Measurements from ENCODE around the gene ZNF638.

ZNF638 gene, protein sequence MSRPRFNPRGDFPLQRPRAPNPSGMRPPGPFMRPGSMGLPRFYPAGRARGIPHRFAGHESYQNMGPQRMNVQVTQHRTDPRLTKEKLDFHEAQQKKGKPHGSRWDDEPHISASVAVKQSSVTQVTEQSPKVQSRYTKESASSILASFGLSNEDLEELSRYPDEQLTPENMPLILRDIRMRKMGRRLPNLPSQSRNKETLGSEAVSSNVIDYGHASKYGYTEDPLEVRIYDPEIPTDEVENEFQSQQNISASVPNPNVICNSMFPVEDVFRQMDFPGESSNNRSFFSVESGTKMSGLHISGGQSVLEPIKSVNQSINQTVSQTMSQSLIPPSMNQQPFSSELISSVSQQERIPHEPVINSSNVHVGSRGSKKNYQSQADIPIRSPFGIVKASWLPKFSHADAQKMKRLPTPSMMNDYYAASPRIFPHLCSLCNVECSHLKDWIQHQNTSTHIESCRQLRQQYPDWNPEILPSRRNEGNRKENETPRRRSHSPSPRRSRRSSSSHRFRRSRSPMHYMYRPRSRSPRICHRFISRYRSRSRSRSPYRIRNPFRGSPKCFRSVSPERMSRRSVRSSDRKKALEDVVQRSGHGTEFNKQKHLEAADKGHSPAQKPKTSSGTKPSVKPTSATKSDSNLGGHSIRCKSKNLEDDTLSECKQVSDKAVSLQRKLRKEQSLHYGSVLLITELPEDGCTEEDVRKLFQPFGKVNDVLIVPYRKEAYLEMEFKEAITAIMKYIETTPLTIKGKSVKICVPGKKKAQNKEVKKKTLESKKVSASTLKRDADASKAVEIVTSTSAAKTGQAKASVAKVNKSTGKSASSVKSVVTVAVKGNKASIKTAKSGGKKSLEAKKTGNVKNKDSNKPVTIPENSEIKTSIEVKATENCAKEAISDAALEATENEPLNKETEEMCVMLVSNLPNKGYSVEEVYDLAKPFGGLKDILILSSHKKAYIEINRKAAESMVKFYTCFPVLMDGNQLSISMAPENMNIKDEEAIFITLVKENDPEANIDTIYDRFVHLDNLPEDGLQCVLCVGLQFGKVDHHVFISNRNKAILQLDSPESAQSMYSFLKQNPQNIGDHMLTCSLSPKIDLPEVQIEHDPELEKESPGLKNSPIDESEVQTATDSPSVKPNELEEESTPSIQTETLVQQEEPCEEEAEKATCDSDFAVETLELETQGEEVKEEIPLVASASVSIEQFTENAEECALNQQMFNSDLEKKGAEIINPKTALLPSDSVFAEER (N-terminal part only)

GRCh38 chr2:71331581-71332434, at the start of gene ZNF638:
Gene ZNF638, plus strand, starts transcription at chr2:71331782. Its CDS starts 17,173 bp downstream, at chr2:71348955.
- peaks cover 13% of the 10 kb centered on the region; the same call in 1 of the 2 replicates for H3K36me3 ChIP-seq (ENCODE audit: insufficient read depth, low read depth, low read length)
- peak within 1 kb of the TSS; percentile 97 for H3K27ac ChIP-seq (ENCODE audit: low read length)
- peak within 1 kb of the TSS; percentile 96 for H3K4me3 ChIP-seq (ENCODE audit: low read length)
- no peaks in the 10 kb centered on the region for H3K27me3 ChIP-seq (ENCODE audit: insufficient read depth, low read length)
- H3K9ac ChIP-seq (ENCODE audit: low read depth, low read length): peak within 1 kb of the TSS; percentile 99
- peaks cover 17% of the 10 kb centered on the region; the same call in 1 of the 2 replicates for H3K4me1 ChIP-seq (ENCODE audit: insufficient read depth, low read length)
- no peaks in the 10 kb centered on the region for H3K9me3 ChIP-seq (ENCODE audit: insufficient read depth, low read depth, low read length)

GRCh38 chr2:71281950-71282349, 49.6 kb upstream of the ZNF638 start:
- Histone ChIP-seq H3K4me1 (ENCODE audit: insufficient read depth, low read length) (peaks cover 14% of the 10 kb centered on the region; the same call in 1 of the 2 replicates), H3K27me3 (ENCODE audit: insufficient read depth, low read length) (peaks cover 22% of the 10 kb centered on the region), H3K4me3 (ENCODE audit: low read length) (no peak overlapping the region), H3K36me3 (ENCODE audit: insufficient read depth, low read depth, low read length) (no peaks in the 10 kb centered on the region), H3K27ac (ENCODE audit: low read length) (no peak overlapping the region), H3K9ac (ENCODE audit: low read depth, low read length) (no peak overlapping the region), H3K9me3 (ENCODE audit: insufficient read depth, low read depth, low read length) (no peaks in the 10 kb centered on the region)

- H3K27ac ChIP-seq (ENCODE audit: low read length): no peak overlapping the region
- H3K4me3 ChIP-seq (ENCODE audit: low read length): no peak overlapping the region
Measured at GRCh38 chr2:71282493-71282892, 49.1 kb upstream of the ZNF638 start.

GRCh38 chr2:71283131-71283530, 48.5 kb upstream of the ZNF638 start:
- Histone ChIP-seq H3K27me3 (ENCODE audit: insufficient read depth, low read length) (peaks cover 10% of the 10 kb centered on the region), H3K9me3 (ENCODE audit: insufficient read depth, low read depth, low read length) (no peaks in the 10 kb centered on the region), H3K4me3 (ENCODE audit: low read length) (no peak overlapping the region), H3K27ac (ENCODE audit: low read length) (no peak overlapping the region), H3K36me3 (ENCODE audit: insufficient read depth, low read depth, low read length) (no peaks in the 10 kb centered on the region), H3K4me1 (ENCODE audit: insufficient read depth, low read length) (peaks cover 11% of the 10 kb centered on the region; the same call in 1 of the 2 replicates), H3K9ac (ENCODE audit: low read depth, low read length) (no peak overlapping the region)

More at GRCh38 chr2:71282493-71282892, 49.1 kb upstream of the ZNF638 start:
- H3K9ac ChIP-seq (ENCODE audit: low read depth, low read length): no peak overlapping the region
- H3K27me3 ChIP-seq (ENCODE audit: insufficient read depth, low read length): peaks cover 17% of the 10 kb centered on the region
- H3K9me3 ChIP-seq (ENCODE audit: insufficient read depth, low read depth, low read length): no peaks in the 10 kb centered on the region
- H3K4me1 ChIP-seq (ENCODE audit: insufficient read depth, low read length): peaks cover 14% of the 10 kb centered on the region; the same call in 1 of the 2 replicates
- H3K36me3 ChIP-seq (ENCODE audit: insufficient read depth, low read depth, low read length): no peaks in the 10 kb centered on the region

DNA sequence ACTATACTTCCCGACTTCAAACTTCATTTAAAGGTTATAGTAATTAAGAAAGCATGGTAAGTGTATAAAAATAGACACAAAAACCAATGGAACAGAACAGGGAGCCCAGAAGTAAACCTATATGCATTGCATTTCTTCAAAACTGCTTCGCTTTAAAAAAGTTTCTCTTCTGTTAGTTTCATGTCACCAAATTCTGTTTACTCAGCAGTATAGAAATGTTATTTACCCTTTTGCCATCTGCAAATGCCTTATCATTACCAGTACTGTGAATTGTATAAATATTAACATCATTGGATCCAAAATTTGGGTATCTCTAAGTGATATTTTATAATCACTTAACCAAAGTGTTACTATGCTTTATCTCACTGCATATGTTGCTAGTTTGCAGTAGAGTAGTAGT, 45.9 kb upstream of the ZNF638 start:
- H3K27ac ChIP-seq (ENCODE audit: low read length): no peak overlapping the region
- no peaks in the 10 kb centered on the region for H3K9me3 ChIP-seq (ENCODE audit: insufficient read depth, low read depth, low read length)
- H3K36me3 ChIP-seq (ENCODE audit: insufficient read depth, low read depth, low read length): no peaks in the 10 kb centered on the region
- no peak overlapping the region for H3K9ac ChIP-seq (ENCODE audit: low read depth, low read length)
- H3K4me1 ChIP-seq (ENCODE audit: insufficient read depth, low read length): no peaks in the 10 kb centered on the region; the same call in 1 of the 2 replicates
- no peak overlapping the region for H3K4me3 ChIP-seq (ENCODE audit: low read length)
- H3K27me3 ChIP-seq (ENCODE audit: insufficient read depth, low read length): no peaks in the 10 kb centered on the region; the same call in 1 of the 2 replicates

- H3K4me3 ChIP-seq (ENCODE audit: low read length): no peak overlapping the region
- H3K27me3 ChIP-seq (ENCODE audit: insufficient read depth, low read length): no peaks in the 10 kb centered on the region
- H3K9me3 ChIP-seq (ENCODE audit: insufficient read depth, low read depth, low read length): no peaks in the 10 kb centered on the region
- no peak overlapping the region for H3K27ac ChIP-seq (ENCODE audit: low read length)
- no peak overlapping the region for H3K9ac ChIP-seq (ENCODE audit: low read depth, low read length)
- H3K36me3 ChIP-seq (ENCODE audit: insufficient read depth, low read depth, low read length): no peaks in the 10 kb centered on the region
- H3K4me1 ChIP-seq (ENCODE audit: insufficient read depth, low read length): no peaks in the 10 kb centered on the region
Measured at GRCh38 chr2:71291398-71291797, 40.2 kb upstream of the ZNF638 start.

DNA sequence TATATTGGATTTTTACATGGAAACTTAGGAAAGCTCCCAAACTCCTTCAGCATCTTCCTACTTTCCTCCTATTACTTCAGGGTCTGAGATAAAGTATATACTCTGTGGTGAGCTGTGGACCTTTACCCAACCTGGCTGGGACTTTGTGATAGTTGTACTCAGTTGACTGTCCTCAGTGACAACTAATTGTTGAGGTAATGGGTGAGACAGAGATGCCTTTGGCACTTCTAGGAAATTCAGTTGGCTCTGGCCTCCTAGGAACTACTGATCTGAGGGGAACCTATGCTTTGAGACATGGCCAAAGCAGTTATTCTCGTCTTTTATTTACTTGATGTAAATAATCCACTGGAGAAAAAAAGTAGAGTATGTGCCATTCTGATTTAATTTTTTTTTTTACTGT, 39.4 kb upstream of the ZNF638 start:
- Histone ChIP-seq H3K9me3 (ENCODE audit: insufficient read depth, low read depth, low read length) (no peaks in the 10 kb centered on the region), H3K4me1 (ENCODE audit: insufficient read depth, low read length) (no peaks in the 10 kb centered on the region), H3K9ac (ENCODE audit: low read depth, low read length) (no peak overlapping the region), H3K27ac (ENCODE audit: low read length) (no peak overlapping the region), H3K36me3 (ENCODE audit: insufficient read depth, low read depth, low read length) (no peaks in the 10 kb centered on the region), H3K4me3 (ENCODE audit: low read length) (no peak overlapping the region), H3K27me3 (ENCODE audit: insufficient read depth, low read length) (no peaks in the 10 kb centered on the region)

DNA sequence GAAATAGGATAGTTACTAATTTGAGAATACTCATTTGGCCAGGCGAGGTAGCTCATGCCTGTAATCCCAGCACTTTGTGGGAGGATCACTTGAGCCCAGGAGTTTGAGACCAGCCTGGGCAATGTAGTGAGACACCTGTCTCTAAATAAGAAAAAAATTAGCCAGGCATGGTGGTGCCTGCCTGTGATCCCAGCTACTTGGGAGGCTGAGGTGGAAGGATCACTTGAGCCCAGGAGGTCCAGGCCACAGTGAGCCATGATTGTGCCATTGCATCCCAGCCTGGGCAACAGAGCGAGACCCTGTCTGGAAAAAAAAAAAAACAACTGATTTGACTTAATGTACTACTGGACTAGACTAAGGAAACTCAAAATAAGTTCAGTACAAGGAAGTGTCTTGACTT, 32.7 kb upstream of the ZNF638 start:
- no peaks in the 10 kb centered on the region for H3K36me3 ChIP-seq (ENCODE audit: insufficient read depth, low read depth, low read length)
- no peak overlapping the region for H3K9ac ChIP-seq (ENCODE audit: low read depth, low read length)
- H3K27me3 ChIP-seq (ENCODE audit: insufficient read depth, low read length): no peaks in the 10 kb centered on the region
- H3K4me1 ChIP-seq (ENCODE audit: insufficient read depth, low read length): no peaks in the 10 kb centered on the region
- no peak overlapping the region for H3K27ac ChIP-seq (ENCODE audit: low read length)
- no peak overlapping the region for H3K4me3 ChIP-seq (ENCODE audit: low read length)
- H3K9me3 ChIP-seq (ENCODE audit: insufficient read depth, low read depth, low read length): no peaks in the 10 kb centered on the region

DNA sequence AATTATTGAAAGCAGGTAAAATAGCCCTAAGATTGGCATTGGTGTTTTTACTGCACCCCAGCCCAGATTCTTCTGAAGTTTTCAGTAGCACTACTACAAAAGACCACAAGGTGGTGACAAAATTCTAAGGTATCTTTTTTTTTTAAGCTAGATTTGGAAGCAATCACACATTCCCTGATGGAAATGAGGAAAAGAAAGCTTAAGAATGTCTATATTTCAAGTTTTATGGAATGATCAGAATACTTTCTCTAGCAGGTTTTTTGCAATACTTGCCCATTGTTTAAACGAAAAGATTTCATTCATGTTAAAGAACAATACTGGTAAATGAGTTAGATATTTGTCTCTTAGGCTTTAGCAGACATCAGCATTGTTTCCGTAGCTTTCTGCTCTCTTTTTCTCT, 32.1 kb upstream of the ZNF638 start:
- Histone ChIP-seq H3K9ac (ENCODE audit: low read depth, low read length) (no peak overlapping the region), H3K4me3 (ENCODE audit: low read length) (no peak overlapping the region), H3K27ac (ENCODE audit: low read length) (no peak overlapping the region), H3K27me3 (ENCODE audit: insufficient read depth, low read length) (no peaks in the 10 kb centered on the region), H3K36me3 (ENCODE audit: insufficient read depth, low read depth, low read length) (no peaks in the 10 kb centered on the region), H3K4me1 (ENCODE audit: insufficient read depth, low read length) (no peaks in the 10 kb centered on the region), H3K9me3 (ENCODE audit: insufficient read depth, low read depth, low read length) (no peaks in the 10 kb centered on the region)

DNA sequence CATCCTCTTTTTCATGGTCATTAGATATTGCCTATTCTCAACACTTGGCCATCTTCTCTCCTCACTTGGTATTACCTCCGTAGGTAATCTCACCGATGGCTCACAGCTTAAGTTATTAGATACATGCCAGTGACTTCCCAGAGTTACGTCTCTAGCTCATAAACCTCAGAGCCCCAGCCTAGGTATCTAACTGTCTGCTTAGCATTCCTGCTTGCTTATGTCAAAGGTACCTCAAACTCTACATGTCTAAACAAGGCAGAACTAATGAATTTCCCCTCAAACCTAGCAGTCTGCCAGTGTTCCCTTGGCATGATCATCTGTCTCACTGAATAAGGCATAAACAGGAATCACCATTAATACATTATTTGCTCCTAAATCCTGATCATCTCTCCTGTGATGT, 27.7 kb upstream of the ZNF638 start:
- H3K27ac ChIP-seq (ENCODE audit: low read length): no peak overlapping the region

More for the DNA sequence above, 27.7 kb upstream of the ZNF638 start:
- no peaks in the 10 kb centered on the region for H3K27me3 ChIP-seq (ENCODE audit: insufficient read depth, low read length)
- no peaks in the 10 kb centered on the region for H3K9me3 ChIP-seq (ENCODE audit: insufficient read depth, low read depth, low read length)
- H3K4me3 ChIP-seq (ENCODE audit: low read length): no peak overlapping the region
- H3K4me1 ChIP-seq (ENCODE audit: insufficient read depth, low read length): no peaks in the 10 kb centered on the region
- no peak overlapping the region for H3K9ac ChIP-seq (ENCODE audit: low read depth, low read length)
- H3K36me3 ChIP-seq (ENCODE audit: insufficient read depth, low read depth, low read length): no peaks in the 10 kb centered on the region

Data from iPS-20b (cell line).